ENCODE results near the gene DDIT4.

GRCh38 chr10:72295330-72295910 is 21.7 kb downstream of the DDIT4 start:
- no peak for TF ChIP-seq CTCF (IDR thresholded peaks at IDR 0.05)
- no peak for TF ChIP-seq POLR2A (IDR thresholded peaks at IDR 0.05)
